PFSK-1 (cell line): ENCODE data around the gene PRKAA1.

Experiments used
- FOXP2 ChIP-seq: optimal IDR thresholded peaks from 2 replicates; pipeline ENCODE3; 2011; ENCODE audit warnings: borderline replicate concordance, control low read depth, inconsistent platforms; ENCODE audit not compliant: insufficient read depth; ENCODE audit errors: extremely low read length, extremely low read depth
- POLR2AphosphoS5 ChIP-seq: IDR thresholded peaks from 2 replicates; pipeline ENCODE4 v1.6.1; 2012; ENCODE audit warnings: low read depth, mild to moderate bottlenecking, control low read depth, low read length, moderate library complexity
- SIN3A ChIP-seq: IDR thresholded peaks from 2 replicates; pipeline ENCODE4 v1.6.1; 2012; ENCODE audit warnings: mild to moderate bottlenecking, low read length, moderate library complexity, borderline replicate concordance; ENCODE audit not compliant: insufficient read depth
- TAF1 ChIP-seq: IDR thresholded peaks from 2 replicates; pipeline ENCODE4 v1.6.1; 2012; ENCODE audit warnings: low read length, control low read depth, borderline replicate concordance; ENCODE audit not compliant: insufficient read depth
- TF ChIP-seq, protein P1 (sequence below), 2 experiments: IDR thresholded peaks; 2 replicates each; pipeline versions ENCODE4 v1.6.1 to v1.8.0; 2011 to 2012; ENCODE audit warnings: low read depth in 2 of 2, low read length in 2 of 2, control low read depth in 1 of 2, inconsistent platforms in 1 of 2, mild to moderate bottlenecking in 1 of 2, moderate library complexity in 1 of 2; ENCODE audit not compliant: insufficient read depth in 1 of 2

PRKAA1 gene

DNA sequence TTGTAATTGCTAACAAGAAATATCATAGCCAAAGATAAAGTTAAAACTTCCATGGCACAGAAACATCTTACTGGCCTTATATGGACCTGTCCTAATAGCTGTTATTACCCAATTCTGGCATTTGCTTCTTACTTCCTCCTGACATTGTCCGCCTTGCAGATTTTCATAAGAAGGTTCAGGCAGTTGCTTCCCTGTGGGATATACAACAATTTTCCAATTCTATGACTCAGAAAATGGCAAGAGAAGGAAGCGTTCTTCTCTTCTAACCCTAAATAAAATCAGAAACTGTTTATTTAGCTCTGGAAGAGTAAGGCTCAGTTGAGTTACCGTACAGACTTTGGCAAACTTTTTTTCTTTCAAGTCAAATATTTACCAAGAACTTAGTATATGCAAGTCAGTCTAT lies 1.7 kb downstream of the PRKAA1 start:
- TF ChIP-seq SIN3A (no peak), POLR2AphosphoS5 (no peak), FOXP2 (no peak), TAF1 (no peak)
- TF ChIP-seq, protein P1, sequence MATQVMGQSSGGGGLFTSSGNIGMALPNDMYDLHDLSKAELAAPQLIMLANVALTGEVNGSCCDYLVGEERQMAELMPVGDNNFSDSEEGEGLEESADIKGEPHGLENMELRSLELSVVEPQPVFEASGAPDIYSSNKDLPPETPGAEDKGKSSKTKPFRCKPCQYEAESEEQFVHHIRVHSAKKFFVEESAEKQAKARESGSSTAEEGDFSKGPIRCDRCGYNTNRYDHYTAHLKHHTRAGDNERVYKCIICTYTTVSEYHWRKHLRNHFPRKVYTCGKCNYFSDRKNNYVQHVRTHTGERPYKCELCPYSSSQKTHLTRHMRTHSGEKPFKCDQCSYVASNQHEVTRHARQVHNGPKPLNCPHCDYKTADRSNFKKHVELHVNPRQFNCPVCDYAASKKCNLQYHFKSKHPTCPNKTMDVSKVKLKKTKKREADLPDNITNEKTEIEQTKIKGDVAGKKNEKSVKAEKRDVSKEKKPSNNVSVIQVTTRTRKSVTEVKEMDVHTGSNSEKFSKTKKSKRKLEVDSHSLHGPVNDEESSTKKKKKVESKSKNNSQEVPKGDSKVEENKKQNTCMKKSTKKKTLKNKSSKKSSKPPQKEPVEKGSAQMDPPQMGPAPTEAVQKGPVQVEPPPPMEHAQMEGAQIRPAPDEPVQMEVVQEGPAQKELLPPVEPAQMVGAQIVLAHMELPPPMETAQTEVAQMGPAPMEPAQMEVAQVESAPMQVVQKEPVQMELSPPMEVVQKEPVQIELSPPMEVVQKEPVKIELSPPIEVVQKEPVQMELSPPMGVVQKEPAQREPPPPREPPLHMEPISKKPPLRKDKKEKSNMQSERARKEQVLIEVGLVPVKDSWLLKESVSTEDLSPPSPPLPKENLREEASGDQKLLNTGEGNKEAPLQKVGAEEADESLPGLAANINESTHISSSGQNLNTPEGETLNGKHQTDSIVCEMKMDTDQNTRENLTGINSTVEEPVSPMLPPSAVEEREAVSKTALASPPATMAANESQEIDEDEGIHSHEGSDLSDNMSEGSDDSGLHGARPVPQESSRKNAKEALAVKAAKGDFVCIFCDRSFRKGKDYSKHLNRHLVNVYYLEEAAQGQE (IDR thresholded peaks at IDR 0.05; ENCODE audit: insufficient read depth in 1 of 2, low read depth in 2 of 2, low read length in 2 of 2): no peak

DNA sequence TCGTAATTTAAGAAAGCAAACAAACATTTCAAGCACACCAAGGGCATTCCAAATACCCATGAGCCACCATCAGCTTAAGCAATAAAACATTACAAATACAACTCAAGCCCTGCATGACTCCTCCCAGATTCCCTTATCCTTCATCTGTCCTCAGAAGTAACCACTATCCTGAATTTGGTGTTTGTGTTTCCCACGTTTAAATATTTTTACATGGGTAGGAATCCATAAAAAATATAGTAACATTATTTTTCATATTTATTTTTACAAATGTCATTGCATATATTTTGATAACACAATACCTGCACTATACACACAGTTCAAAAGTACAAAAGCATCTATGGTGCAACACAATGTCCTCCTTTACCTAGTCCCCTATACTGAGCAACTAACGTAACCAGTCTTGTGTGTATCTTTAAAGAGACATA lies 6.4 kb downstream of the PRKAA1 start:
- TF ChIP-seq TAF1: no peak
- TF ChIP-seq, protein P1 (IDR thresholded peaks at IDR 0.05; ENCODE audit: insufficient read depth in 1 of 2, low read depth in 2 of 2, low read length in 2 of 2): no peak
- no peak for TF ChIP-seq POLR2AphosphoS5
- no peak for TF ChIP-seq SIN3A
- TF ChIP-seq FOXP2: no peak

DNA sequence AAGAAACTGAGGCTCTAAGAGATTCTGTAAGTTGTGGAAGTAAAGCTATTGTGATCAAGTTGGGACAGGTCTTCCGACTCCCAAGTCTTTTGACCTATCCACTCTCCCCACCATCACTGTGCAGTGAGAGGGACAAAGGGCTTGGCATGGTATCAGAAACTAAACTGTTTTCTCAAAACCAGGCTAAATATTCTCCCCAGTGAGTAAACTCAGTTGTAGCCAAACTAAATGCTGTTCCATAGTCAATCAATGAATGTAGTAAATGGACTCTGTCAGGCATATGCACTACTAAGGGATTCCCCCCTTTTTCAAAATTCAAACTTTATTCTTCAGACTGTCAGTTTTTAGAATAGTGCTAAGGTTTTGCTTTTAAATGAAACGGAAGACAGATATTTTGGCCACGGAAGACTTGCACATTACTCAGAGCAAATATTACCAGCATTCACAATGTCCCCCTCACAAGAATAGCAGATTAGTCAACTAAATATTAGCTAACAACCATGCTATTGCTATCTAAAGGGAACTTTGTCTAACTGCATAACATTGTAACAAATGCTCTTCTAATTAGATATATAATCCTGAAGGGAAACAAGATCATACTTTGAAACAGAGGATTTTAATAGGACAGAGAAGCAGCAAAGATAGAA lies 7.1 kb downstream of the PRKAA1 start:
- TF ChIP-seq POLR2AphosphoS5 (no peak), FOXP2 (no peak), TAF1 (no peak)

DNA sequence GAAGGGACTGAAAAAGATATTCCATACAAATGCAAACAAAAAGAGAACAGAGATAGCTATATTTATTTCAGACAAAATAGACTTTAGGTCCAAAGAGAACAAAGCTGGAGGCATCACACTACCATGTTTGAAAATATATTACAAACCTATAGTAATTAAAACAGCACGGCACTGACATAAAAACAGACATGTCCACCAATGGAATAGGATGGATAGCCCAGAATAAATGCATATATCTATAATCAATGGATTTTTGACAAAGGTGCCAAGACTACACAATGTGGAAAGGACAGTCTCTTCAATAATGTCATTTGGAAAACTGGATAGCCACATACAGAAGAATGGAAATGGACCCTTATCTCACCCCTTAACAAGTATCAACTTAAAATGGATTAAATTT lies 10.2 kb downstream of the PRKAA1 start:
- TF ChIP-seq FOXP2: no peak
- TF ChIP-seq SIN3A: no peak
- TF ChIP-seq POLR2AphosphoS5: no peak
- TF ChIP-seq, protein P1 (IDR thresholded peaks at IDR 0.05; ENCODE audit: insufficient read depth in 1 of 2, low read depth in 2 of 2, low read length in 2 of 2): no peak
- TF ChIP-seq TAF1: no peak

DNA sequence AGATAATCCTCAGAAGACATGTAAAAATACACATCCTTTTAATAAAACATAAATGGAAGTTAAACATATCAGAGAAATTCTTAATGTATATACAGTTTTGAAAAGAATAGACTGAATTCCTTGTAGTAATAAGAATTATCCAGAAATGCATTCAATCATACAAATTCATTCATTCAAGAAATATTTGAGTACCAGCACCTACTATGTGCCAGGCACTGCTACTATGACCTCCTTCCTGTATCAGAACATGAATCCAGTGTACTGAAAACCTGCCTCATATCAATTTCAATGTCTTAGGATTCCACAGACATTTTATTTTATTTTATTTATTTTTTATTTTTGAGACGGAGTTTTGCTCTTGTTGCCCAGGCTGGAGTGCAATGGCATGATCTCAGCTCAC lies 13.3 kb downstream of the PRKAA1 start:
- TF ChIP-seq POLR2AphosphoS5: no peak
- TF ChIP-seq TAF1: no peak
- TF ChIP-seq SIN3A: no peak
- TF ChIP-seq FOXP2: no peak
- TF ChIP-seq, protein P1 (IDR thresholded peaks at IDR 0.05; ENCODE audit: insufficient read depth in 1 of 2, low read depth in 2 of 2, low read length in 2 of 2): no peak
